ENCODE data around the gene LRP2.

DNA sequence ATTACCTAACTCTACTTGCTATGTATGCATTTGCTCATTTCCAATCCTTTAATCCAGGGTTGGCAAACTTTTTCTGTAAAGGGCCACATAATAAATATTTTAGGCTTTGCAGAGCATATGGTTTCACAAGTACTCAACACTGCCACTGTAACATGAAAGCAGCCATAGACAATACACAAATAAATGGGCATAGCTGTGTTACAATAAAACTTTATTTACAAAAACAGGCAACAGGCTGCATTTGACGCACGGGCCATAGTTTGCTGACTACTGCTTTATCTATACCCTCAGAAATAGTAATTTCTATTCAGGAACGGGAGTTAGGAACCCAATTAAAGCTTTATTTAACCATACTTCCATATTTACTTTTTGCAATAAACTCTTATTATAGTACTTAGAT, 154.3 kb downstream of the LRP2 start:
- TF ChIP-seq, protein P1, sequence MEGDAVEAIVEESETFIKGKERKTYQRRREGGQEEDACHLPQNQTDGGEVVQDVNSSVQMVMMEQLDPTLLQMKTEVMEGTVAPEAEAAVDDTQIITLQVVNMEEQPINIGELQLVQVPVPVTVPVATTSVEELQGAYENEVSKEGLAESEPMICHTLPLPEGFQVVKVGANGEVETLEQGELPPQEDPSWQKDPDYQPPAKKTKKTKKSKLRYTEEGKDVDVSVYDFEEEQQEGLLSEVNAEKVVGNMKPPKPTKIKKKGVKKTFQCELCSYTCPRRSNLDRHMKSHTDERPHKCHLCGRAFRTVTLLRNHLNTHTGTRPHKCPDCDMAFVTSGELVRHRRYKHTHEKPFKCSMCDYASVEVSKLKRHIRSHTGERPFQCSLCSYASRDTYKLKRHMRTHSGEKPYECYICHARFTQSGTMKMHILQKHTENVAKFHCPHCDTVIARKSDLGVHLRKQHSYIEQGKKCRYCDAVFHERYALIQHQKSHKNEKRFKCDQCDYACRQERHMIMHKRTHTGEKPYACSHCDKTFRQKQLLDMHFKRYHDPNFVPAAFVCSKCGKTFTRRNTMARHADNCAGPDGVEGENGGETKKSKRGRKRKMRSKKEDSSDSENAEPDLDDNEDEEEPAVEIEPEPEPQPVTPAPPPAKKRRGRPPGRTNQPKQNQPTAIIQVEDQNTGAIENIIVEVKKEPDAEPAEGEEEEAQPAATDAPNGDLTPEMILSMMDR (IDR thresholded peaks at IDR 0.05) = no peak
- no peak for TF ChIP-seq POLR2A (IDR thresholded peaks at IDR 0.05)

All from lower leg skin (tissue), 3 donors.